Activated CD4-positive, alpha-beta T cell treated with anti-CD3 and anti-CD28 coated beads, Interleukin-2, amount 50 U/mL, for 4 hours (primary cell): ENCODE results near the gene BIN2.
"Not testable (repeated sequence)": the region's sequence is repeated elsewhere in the genome, so short reads cannot be mapped to it uniquely, and the experiment has no call there.

ENCODE experiments used
- DNase-seq, 2 experiments: peaks; one replicate each; pipeline ENCODE4 v3.0.0-alpha.2; 2020

Gene BIN2

DNA sequence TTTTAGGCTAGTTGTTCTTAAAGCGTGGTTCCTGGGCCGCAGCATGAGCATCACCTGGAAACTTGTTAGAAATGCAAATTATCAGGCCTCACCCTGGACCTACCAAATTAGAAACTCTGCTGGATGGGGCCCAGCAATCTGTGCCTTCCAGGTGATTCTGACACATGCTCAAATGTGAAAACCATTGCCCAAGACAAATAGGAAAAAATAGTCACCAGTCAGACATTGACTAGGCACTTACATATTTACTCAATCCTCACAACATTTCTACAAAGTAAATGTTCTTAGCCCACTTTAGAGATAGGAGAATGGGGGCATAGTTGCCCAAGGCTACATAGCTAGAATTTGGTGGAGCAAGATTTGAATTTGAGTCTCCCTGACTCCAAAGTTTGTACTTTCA, 19.2 kb upstream of the BIN2 start:
- no peak for DNase-seq

DNA sequence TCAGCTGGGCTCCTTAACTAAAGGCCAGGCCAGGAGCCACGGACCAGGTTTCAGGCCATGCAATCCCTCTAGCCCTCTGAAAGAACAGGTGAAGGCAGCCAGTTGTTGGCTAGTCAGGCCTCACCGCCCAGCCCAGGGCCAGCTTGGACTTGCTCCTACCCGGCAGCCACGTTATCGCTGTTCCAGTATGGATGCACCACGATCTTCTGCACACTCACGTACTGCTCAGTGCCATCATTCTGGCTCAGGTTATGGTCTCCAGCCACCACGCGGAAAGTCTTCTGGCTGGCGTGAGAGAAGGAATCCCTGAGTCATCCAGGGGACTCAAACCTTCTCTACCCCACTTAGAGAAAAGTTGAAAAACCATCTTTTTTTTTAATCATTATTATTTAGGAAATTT, 18.4 kb upstream of the BIN2 start:
- no peak for DNase-seq

DNA sequence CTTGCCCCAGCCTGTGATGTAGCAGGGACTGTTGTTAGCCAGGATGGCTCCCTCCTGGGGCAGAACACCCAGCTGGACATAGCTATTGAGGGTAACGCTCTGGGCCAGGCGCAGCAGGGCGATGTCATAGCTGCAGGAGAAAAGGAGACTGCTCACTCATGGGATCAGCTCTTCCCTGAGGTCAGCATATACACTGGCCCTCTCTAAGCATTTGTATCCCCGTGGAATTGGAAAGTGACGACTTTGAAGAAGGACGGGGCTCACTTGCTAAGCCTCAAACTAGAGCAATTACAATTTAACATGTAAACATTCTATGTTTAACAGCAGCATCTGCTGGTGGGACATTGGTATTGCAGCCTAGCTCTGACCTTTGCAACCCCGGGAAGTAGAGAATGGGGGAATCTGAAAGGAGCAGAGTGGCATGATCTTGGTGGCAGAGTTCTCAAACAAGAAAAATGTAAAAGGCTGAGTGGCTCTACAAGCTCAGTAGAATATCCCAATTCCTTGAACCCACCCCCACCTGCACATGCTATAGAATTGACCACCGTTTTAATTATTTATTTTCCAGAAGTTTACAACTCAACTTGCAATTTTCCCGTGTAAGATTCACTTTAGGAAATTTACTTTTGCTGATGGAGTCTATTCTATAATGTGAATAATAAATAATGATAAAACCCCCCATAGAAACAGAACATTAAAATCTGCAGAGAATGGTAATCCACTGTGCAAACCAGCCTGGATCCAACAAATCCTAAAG, 17.5 kb upstream of the BIN2 start:
- peak; percentile 65 to 70 for DNase-seq

DNA sequence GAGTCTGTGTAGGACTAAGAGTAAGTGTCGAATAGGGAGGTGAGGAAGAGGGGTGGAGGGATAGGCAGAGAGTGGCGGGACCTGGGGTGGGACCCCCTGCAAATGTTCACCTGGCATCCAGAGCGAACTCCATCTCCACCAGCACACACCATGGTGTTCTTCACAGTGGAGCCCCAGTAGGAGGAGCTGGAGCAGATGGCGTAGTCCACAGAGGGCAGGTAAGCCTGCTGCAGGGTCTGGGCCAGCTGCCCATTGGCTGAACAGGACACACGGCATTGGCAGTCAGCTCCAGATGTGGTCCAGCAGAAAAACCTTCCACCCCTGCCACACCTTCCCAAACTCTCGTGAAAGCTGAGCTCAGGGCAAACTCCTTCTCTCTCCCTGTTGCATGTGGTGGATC, 15.8 kb upstream of the BIN2 start:
- DNase-seq: no peak

DNA sequence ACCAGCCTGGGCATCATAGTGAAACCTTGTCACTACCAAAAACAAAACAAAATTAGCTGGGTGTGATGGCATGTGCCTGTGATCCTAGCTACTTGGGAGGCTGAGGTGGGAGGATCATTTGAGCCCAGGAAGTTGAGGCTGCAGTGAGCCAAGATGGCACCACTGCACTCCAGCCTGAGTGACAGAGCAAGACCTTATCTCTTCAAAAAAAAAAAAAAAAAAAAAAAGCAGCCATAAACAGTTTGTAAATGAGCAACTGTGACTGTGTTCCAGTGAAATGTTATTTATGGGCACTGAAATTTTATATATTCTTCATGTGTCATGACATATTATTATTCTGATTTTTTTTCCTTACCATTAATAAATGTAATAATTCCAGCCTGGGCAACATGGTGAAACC, 13.4 kb upstream of the BIN2 start:
- not testable (repeated sequence) for DNase-seq

DNA sequence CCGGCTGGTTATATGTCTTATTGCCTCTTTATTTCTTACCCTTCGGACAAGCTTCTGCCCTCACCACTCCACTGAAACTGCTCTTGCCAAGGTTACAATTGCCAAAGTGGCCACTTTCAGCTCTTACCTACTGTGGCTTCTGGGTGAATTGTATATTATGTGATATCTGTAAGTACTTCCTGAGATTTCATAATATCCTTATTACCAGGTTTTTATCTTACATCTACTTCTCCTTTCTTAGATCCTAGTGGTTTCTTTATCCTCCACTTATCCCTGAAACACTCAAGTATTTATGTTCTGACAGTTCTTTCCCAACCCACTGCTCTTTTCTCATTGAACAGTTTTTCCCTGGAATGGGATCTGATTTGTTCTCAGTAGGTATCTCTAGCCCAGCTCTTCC, 12.0 kb upstream of the BIN2 start:
- no peak for DNase-seq

DNA sequence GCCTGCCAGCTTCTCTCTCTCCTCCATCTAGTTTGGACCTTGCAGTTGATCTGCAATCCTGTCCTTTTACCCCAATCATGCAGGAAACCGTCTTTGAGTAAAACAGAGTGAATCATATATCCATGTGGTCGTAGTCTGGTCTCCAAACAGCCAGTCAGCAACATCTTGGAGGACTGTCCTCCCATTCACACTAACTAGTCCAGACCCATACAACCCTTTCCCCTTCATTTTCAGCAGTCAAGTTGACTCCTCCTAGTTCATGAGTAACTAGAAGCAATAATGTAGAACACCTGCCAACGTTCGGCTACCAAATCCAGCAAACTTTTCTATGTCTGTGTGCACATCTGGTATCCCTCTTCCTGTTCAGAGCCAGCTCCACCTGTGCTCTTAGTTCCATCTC, 10.8 kb upstream of the BIN2 start:
- no peak for DNase-seq

DNA sequence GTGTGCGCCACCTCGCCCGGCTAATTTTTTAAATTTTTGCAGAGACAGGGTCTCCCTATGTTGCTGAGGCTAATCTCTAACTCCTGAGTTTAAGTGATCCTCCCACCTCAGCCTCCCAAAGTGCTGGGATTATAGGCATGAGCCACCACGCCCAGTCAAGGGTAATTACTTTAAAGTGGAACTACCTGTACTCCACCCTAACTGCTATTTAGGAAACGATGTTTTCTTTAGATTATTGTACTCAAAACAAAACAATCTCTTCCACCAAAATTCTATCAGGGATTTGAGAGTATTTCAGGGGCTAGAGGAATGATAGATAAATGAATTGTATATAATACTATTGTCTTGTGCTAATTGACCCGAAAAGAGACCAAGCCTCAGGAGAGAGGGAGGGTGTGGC, 9.6 kb upstream of the BIN2 start:
- DNase-seq: no peak

DNA sequence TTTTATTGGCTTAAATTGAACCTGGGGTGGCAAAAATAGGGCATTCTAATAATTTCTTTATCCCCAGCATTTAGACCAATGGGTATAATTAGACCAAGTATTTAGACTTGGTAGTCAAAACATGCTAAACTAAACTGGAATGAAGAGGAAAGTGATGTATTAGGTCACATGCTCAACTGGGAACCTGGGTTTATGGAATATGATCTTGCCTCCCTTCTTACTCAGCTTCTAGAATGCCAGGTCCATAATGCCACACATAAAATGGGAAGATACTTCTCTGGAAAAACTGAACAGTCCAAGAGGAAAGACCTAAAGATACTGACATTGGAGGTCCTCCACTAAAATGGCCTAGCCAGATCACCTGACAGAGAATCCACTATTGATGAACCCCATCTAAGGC, 6.2 kb upstream of the BIN2 start:
- DNase-seq: no peak

DNA sequence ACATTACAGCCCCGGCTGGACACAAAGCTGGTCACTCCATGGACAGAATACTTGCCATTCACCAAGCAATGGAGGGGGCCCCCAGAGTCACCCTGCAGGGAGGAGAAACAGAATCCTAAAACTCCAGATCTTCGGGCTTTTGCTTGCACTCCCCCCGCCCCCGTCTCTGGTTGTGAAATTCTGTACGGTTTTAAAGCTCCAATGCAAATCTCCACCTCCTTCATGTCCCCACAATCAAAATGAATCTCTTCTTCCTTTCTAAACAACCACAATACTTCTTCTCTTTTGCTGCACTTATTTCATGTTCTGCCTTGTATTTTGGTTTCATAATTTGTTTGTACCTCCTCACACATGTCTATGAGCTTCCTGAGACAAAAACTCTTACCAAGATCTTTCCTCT, 5.8 kb upstream of the BIN2 start:
- DNase-seq: no peak

DNA sequence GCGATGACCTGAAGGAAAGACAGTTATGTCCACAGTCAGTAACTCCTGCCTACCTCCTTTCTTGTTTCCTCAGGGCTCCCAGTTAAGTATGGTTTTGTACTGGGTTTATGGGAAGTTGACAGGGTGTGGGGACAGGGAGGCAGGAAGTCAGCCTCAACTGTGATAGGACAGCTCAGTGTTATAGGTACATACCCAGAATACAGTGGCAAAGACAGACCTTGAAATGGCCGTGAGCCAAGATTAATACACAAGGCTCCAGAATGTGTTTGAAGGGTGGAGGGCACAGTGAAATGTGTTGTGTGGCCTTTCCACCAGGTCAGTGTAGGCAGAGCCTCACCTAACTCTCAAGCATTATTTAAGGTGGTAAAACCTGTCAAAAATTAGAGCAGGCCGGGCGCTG, 4.6 kb upstream of the BIN2 start:
- DNase-seq: no peak

DNA sequence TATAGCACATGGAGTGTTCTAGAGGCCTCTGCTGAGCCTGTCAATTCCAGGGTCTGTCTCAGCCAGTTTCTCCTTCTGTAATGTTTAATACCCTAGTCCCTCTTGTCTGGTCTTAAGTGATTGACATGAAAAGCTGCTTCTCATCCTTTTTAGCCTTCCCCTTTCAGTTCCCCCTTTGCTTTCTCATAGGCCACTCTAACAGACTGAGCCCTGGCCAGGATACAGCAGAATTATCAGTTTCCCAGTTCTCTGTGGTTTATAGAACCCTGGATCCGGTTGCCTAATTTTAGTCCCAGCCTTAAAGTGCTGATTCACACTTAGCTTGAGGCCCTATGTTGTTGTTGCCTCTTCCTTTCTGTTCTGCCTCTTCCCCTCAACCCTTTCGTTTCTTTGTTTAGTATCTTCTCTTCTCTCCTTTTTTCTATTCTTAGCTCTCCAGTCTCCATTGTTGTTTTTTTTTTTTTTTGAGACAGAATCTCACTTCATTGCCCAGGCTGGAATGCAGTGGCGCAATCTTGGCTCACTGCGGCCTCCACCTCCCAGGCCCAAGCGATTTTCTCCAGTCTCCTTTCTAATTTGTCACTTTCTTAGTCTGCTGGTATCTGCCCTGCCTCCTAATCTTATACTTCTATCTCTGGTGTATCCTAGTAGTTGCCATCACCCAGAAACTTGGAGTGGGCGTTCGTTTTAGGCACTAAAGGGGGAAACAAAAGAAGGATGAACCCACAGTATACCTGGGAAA, 2.9 kb upstream of the BIN2 start:
- no peak for DNase-seq

DNA sequence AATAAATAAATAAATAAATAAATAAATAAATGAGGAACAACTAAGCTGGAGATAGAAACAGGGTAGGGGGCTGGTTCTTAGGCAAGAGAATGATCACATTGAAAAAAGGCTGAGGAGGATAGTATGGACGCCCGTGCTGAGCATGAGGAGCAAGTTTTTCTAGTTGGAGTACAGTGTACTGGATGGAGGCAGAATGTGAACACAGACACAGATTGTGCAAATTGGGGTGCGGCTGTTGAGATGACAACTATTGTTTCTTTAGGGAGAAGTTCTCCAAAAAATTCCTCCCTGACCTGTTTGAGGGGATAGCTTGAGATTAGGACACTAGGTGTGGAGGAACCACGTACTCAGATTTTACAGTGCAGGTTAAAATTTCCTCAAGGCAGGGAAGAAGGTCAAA, 979 bp upstream of the BIN2 start:
- no peak for DNase-seq

DNA sequence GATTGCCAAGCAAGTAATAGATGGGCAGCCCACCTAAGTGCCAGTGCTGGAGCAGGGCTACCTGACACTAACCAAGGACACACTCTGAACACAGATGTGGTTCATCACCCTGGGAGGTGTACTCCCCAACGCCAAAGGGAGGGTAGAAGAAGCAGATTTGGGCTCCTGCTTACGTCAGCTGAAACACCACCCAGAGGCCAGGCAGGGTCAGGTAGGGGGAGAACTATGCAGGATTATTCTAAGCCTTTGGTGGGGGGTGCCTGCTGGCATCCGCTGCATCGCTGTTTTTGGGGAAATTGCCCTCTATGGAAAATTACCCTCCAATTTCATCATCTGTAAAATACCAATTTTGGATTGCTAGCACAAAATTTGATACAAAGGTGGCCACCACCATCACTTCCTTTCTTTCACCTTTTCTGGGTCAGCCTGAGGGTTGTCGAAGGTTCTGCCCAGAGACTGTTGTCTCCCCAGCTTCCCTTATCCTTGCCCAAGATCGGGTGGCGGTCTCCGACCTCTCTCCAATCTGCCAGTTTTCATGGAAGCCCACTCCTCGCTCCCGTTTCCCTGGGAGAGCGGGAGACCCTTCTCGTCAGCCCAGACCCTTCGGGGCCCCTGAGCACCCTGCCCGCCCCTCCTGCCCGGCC, 535 bp downstream of the BIN2 start:
- DNase-seq: peak; percentile 44 to 48

DNA sequence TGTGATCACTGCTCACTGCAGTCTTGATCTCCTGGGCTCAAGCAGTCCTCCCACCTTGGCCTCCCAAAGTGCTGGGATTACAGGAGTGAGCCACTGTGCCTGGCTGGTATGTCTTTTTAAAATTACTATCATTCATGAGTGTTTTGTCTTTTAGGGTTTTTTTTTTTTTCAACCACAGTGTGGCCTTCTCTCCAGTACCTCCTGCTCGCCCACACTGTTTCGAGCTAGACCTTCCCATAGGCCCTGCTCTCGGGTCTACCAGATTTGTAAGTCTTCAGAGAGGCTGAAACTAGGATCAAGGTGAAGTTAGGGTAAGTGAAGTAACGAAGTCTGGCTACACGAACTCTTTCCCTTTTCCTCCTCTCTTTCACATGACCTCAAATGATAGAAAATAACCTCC, 1.5 kb downstream of the BIN2 start:
- DNase-seq: no peak

DNA sequence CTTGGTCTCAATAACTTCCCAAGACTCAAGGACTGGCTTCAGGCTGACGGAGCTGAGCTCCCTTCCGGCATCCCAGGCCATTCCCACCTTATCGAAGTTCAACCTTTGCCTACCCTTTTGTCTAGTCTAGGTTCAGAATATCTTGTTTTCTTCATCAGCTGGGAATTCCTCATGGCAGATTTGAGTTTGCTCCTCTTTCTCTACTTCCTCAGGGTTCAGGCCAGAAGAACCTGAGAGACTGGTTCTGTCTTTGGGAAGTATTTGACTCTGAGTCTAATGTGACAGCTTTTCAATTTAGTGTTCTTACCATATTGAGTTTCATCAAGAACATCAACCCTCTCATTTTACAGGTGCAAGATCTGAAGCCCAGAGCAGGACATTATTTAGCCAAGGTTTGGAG, 2.1 kb downstream of the BIN2 start:
- no peak for DNase-seq

DNA sequence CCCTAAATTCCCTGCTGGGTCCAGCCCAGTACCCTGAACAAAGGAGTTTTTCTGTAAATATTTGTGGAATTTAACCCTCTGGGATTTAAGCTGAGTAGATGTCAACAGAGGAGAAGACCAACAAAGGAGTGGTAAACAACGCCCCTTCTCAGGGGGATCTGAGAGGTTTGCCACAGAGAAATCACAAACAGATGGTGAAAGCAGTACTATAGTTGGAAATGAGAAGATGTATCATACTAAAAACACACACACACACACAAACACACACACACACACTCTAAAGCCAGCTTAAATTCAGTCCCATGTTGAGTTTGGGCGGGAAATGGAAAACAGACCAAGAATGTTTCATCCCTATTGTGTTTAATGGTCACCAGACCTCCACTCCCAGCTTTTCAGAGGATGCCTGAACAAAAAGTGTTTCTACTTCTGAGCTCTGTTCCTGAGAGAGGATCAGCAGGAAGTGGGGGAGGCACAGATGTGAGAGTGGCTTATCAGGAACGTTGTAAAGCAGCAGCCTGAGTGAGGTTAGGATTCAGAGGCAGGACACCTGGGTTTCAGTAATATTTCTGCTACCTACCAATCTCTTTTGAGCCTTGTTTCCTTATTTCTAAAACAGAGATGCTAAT, 3.2 kb downstream of the BIN2 start:
- DNase-seq: no peak

DNA sequence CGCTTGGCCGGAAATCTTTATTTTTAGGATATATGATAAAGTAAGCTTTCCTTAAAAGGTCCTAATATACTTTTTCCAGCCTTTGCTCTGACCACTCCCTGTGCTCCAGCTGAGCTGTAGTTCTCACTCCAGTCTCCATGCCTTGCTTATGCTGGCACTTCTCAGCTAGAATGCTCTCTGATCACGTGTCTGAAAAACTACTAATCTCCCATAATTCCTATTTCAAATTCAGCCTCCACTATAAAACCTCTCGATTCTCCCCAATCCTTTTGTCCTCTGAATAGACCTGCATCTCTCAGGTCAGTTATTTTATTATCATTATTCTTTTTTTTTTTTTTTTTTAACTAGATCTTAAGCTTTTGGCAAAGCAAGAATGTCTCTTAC, 3.7 kb downstream of the BIN2 start:
- no peak for DNase-seq

DNA sequence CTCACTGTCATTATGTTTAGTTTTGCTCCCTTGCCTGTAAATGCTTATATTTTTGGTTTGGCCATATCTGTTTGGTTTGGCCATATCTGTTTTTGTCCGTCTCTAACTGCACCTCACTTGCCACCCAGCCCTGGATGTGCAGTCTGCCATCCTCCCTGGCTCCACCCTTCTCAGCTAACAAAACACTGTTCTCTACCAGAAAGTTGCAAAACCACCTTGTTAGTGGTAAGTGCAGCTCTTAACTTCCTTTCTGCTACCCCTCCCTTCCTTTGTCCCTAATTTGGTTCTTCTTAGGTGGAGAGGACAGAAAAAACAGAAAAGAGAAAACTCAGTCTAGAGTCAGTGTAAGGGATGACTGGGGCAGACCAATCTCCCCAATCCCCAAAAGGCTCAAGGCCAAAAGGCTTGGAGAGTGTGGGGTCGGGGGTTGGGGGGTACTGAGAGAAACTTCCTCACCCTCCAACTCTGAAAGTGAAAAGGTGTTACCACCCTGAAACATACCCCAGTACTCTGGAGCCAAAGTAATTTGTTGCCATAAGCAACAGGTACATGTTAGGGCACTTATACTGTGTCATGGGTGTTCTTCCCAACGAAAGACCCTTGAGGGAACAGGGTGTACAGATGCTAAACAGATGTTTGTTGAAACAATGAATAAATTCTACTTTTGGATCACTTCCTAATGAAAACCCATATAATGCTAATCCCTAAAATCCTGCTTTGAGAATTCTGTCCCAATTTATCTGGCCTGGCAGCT, 5.0 kb downstream of the BIN2 start:
- DNase-seq: no peak

DNA sequence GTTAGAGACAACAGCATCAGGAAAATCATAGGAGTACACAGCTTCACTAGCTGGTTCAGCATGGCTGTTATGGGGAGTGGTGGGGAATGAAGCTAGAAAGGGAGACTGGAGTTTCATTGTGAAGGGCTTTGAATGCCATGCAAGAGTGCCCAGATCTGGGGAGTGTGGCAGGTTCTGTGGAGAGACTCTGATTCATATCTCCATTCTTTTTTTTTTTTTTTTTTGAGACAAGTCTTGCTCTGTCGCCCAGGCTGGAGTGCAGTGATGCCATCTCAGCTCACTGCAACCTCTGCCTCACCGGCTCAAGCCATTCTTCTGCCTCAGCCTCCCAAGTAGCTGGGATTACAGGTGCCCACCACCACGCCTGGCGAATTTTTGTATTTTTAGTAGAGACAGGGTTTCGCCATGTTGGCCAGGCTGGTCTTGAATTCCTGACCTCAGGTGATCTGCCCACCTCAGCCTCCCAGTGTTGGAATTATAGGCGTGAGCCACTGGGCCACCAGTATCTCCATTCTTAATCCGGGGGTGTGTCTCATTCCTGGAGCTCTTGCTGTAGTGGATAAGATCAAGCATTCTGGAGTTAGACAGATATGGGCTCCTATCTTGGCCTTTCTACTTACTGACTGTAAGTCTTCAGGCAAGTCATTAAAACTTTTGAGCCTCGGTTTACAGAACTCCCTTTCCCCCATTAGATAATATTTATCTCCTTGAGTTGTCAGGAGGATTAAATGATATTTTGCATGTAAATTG, 5.7 kb downstream of the BIN2 start:
- not testable (repeated sequence) for DNase-seq

DNA sequence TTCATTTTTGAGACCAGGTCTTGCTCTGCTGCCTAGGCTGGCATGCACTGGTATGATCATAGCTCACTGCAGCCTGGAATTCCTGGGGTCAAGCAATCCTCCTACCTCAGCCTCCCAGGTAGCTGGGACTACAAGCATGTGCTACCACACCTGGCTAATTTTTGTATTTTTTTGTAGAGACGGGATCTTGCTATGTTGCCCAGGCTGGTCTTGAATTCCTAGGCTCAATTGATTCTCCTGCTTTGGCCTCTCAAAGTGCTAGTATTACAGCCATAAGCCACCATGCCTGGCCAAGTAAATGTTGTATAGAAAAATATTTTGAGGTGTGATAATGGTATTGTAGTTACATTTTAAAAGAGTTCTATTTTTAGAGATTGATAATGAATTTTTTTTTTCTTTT, 12.6 kb downstream of the BIN2 start:
- no peak for DNase-seq
